HS-27A (cell line): ENCODE data around the gene EPC1.
"Not testable (repeated sequence)": the region's sequence is repeated elsewhere in the genome, so short reads cannot be mapped to it uniquely, and the experiment has no call there.

Experiments used
- DNase-seq: peaks from one replicate; pipeline ENCODE4 v3.0.0-alpha.2; 2012; ENCODE audit warnings: low read depth, missing footprints

Gene EPC1

GRCh38 chr10:32372000-32372875 lies 25.3 kb upstream of the EPC1 start:
- no peak for DNase-seq

- DNase-seq: no peak
Measured at GRCh38 chr10:32371101-32371500, 24.1 kb upstream of the EPC1 start.

DNA sequence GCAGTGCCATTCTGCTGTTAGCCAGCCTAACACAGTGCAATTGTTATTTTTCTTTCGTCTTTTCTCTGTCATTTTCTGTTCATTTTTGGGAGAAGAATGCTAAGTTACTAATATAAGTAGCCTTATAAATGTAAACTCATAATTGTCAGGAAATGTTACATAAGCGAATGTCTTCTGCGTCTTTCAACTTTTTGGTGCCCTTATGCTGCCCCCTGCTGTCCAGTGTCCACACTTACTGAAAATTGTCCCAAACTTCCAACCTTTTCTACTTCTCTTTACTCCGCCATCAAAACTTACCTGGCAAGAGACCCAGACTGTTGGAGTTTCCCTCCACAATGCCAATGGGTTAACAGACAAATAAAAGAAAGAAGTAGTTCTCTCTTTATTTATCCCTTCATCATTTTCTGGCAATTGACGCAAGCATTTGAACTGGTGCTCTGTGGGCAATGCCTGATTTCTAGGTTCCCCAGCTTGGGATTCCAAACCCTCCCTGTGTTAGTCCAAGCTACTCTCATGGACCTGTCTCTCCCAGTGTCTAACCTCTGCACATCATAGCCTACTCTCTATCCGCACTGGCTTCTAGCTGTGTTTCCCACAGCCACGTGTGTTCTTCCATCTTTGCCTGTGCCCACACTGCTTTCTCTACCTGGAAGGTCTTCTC lies 21.0 kb upstream of the EPC1 start:
- no peak for DNase-seq

GRCh38 chr10:32366588-32366987 lies 19.6 kb upstream of the EPC1 start:
- DNase-seq: no peak

GRCh38 chr10:32366111-32366510 lies 19.2 kb upstream of the EPC1 start:
- DNase-seq: no peak

GRCh38 chr10:32365404-32365803 lies 18.4 kb upstream of the EPC1 start:
- not testable (repeated sequence) for DNase-seq

DNA sequence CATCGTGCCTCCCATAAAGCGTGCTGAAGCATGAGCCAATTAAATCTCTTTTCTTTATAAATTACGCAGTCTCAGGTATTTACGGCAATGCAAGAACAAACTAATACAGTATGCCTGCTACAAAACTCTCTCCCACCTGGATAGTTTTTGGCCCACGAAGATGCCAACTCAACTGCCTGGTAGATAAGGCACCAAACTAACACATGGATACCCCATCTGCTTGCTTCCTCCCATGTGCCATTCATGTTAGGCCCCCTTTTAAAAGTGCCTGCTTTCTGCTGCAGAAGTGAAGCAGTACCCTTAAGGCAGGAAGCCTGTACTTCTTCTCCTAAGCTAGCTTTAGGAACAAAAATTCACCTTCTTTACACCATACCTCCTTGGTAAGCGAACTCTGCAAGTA lies 15.6 kb upstream of the EPC1 start:
- DNase-seq: no peak

GRCh38 chr10:32360884-32361283 lies 13.9 kb upstream of the EPC1 start:
- DNase-seq: no peak

- DNase-seq: no peak
Measured at GRCh38 chr10:32360241-32360640, 13.3 kb upstream of the EPC1 start.

GRCh38 chr10:32357056-32357735 lies 10.2 kb upstream of the EPC1 start:
- no peak for DNase-seq

- not testable (repeated sequence) for DNase-seq
Measured at GRCh38 chr10:32354690-32355089, 7.7 kb upstream of the EPC1 start.

DNA sequence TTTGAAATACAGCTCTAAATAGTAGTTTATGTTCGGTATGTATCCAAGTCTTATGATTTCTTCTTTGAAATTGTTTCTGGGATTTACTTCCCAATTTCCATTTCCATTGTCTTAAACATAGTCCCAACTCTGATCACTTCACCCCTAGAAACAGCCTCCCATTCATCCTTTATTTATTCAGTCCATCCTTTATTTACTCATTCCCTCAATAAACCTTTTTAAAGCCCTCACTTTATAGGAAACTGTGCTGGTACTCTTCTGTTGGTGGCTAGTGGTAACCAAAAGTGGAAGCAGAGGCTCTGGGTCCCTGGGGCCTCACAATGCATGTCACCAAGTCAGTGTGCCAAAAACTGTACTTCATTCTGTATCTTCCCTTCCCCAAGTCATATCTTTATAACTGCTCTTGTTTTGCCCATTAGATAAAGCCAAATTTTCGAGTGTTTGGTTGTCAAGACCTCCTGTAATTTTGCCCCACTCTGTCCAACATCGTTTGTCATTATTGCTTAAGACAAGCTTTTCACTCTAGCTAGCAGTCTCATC lies 3.9 kb upstream of the EPC1 start:
- no peak for DNase-seq

DNA sequence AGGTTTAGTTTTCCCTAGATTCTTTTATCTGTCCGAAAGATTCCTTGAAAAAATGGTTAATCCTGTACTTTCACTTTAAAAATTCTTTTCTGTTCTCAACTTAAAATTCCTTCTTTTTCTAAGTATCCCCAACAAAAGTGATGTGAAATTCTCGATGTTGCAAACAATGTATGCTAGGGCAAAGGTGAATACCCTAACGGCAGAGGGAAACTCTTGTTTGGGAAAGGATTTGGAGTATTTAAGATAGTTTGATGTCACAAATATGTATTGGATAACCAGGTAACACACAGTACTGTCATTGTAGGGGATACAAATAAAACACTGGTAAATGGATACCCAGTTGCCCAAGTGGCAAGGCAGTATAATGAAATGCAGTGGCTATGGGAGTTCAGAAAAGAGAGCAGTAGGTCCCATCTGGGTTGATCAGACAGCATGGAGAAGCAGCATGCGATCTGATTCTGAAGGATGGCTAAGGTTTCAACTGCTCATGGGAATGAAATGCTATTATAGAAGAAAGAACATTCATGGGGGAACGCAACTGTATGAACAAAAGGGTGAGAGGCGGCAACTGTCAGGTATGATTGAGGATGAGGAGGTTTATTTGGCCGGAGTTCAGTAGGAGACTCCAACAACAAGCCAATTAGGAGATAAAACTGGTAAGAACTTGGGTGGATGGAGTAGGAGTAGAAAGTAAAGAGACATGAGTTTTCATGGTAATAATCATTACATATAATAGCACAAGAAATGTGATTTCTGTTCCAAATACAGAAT lies 3.2 kb upstream of the EPC1 start:
- DNase-seq: no peak

- no peak for DNase-seq
Measured at GRCh38 chr10:32349199-32349585, 2.2 kb upstream of the EPC1 start.

- DNase-seq: no peak
Measured at GRCh38 chr10:32348297-32349198, 1.6 kb upstream of the EPC1 start.

DNA sequence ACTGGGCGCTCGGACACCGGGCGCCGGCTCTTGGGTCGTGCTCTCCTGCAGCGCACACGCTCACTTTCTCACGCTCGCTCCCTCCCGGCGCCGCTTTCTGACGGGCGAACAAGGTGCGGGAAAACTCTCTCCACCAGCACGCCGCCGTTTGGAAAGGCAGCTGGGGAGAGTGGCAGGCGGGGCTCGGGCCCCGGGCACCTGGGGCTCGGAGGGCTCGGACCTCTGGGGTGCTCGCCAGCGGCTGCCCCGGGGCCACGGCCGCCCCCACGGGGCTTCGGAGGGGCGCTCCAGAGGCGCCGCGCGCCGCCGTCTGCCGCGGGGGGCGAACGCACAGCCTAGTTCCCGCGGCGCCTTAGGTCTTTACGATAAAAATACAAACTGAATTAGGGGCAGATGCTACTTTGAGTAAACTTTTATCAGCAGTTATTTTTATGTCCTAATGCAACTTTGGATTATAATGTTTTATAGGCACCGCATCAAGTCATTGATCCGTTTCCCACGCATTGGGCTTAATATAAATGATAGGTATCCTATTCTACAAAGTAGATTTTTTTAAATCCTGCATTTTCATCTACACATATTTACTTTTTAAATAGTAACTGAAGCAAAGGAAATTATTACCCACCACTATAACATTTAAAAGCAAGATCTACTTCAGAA lies 535 bp upstream of the EPC1 start:
- DNase-seq: no peak

DNA sequence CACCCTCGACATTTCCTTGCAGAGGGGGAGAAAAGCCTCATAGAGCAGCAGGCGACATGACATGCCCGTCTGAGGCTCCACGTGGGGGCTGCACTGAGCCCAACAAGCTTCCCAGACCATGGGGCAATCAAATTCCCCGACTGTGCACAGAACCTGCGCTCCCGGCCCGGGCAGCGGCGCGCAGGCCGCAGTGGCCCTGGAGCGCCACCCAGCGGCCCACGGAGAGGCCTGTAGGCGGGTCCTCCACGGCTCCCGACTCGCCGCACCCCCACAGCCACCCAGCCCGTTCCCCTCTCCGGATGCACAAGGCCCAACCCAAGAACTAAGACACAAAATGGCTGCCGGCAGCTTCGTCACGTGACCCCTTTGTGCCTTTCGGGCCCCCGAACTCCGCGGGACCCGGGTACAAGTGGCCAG lies 816 bp downstream of the EPC1 start:
- peak; percentile 77 for DNase-seq

GRCh38 chr10:32341596-32341995 lies 5.4 kb downstream of the EPC1 start:
- DNase-seq: no peak

- no peak for DNase-seq
Measured at GRCh38 chr10:32340596-32341180, 6.3 kb downstream of the EPC1 start.

DNA sequence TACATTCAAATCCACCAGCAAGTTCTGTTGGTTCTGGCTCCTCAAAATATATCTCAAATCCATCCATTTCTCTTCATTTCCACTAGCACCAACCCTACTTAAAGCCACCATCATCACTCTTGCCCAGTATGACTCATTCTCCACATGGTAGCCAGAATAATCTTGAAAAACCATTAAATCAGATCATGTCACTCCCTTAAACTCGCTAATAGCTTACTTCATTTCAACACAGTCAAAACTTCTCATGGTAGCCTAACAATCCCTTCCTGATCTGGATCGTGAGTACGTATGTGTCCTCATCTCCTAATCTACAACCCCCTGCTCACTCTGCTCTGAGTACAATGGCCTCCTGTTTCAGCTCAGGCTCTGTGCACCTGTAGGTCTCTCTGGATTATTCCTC lies 8.7 kb downstream of the EPC1 start:
- DNase-seq: no peak
